Liver (tissue), 9 donors: ENCODE results near the gene ABRACL. TPM values are rescaled to one million over a fixed set of nuclear protein-coding genes. Genes with fewer than 3 reads are reported as not detected.

Experiments used
- DNase-seq: peaks from one replicate; pipeline ENCODE4 v3.0.0-alpha.2; 2017; ENCODE audit warnings: low spot score
- H3K27ac ChIP-seq, 2 donors: one replicate each; pipeline ENCODE4 v1.7.0; 2013; ENCODE audit warnings: inconsistent platforms in 2 of 2, low read length in 2 of 2, control low read depth in 1 of 2, low read depth in 1 of 2, mild to moderate bottlenecking in 1 of 2
- H3K27me3 ChIP-seq, 4 donors: one replicate each; pipeline versions ENCODE4 v1.6.1 to v1.7.0; 2013; ENCODE audit warnings: low read length in 3 of 4, inconsistent platforms in 1 of 4, mild to moderate bottlenecking in 1 of 4, moderate library complexity in 1 of 4; ENCODE audit not compliant: control insufficient read depth in 4 of 4, insufficient read depth in 4 of 4
- H3K36me3 ChIP-seq, 4 donors: one replicate each; pipeline versions ENCODE4 v1.6.1 to v1.7.0; 2013; ENCODE audit warnings: low read length in 3 of 4, mild to moderate bottlenecking in 3 of 4, low read depth in 1 of 4, moderate library complexity in 1 of 4; ENCODE audit not compliant: control insufficient read depth in 4 of 4, insufficient read depth in 3 of 4
- H3K4me1 ChIP-seq, 4 donors: one replicate each; pipeline versions ENCODE4 v1.6.1 to v1.7.0; 2013; ENCODE audit warnings: low read length in 3 of 4, mild to moderate bottlenecking in 3 of 4, moderate library complexity in 1 of 4; ENCODE audit not compliant: control insufficient read depth in 4 of 4, insufficient read depth in 4 of 4
- H3K4me3 ChIP-seq, 3 donors: one replicate each; pipeline versions ENCODE4 v1.6.1 to v1.7.0; 2013; ENCODE audit warnings: low read length in 3 of 3, control low read depth in 1 of 3, low read depth in 1 of 3, mild to moderate bottlenecking in 1 of 3
- H3K9ac ChIP-seq, 2 donors: one replicate each; pipeline ENCODE4 v1.7.0; 2013; ENCODE audit warnings: low read length in 2 of 2, mild to moderate bottlenecking in 2 of 2, moderate library complexity in 2 of 2, control low read depth in 1 of 2, low read depth in 1 of 2
- H3K9me3 ChIP-seq, 4 donors: one replicate each; pipeline versions ENCODE4 v1.6.1 to v1.7.0; 2013; ENCODE audit warnings: low read length in 3 of 4; ENCODE audit not compliant: control insufficient read depth in 4 of 4
- ATF3 ChIP-seq: IDR thresholded peaks from 2 replicates; pipeline ENCODE4 v1.6.1; 2016; ENCODE audit warnings: antibody characterized with exemption
- EGR1 ChIP-seq, 2 donors: IDR thresholded peaks; 2 replicates each; pipeline ENCODE4 v1.6.1; 2016 to 2018; ENCODE audit warnings: antibody characterized with exemption in 2 of 2, low read depth in 2 of 2
- FOXA1 ChIP-seq: IDR thresholded peaks from 2 replicates; pipeline ENCODE4 v1.6.1; 2016; ENCODE audit warnings: antibody characterized with exemption
- FOXA2 ChIP-seq: IDR thresholded peaks from 2 replicates; pipeline ENCODE4 v1.6.1; 2016; ENCODE audit warnings: antibody characterized with exemption
- GABPA ChIP-seq, 2 donors: IDR thresholded peaks in 1 of 2; conservative IDR thresholded peaks in 1 of 2; 2 replicates each; pipeline ENCODE4 v1.6.1; 2016; ENCODE audit warnings: antibody characterized with exemption in 2 of 2, mild to moderate bottlenecking in 1 of 2, moderate library complexity in 1 of 2
- HNF4A ChIP-seq, 2 donors: conservative IDR thresholded peaks; 2 replicates each; pipeline ENCODE4 v1.6.1; 2016; ENCODE audit warnings: antibody characterized with exemption in 2 of 2, mild to moderate bottlenecking in 2 of 2
- HNF4G ChIP-seq: IDR thresholded peaks from 2 replicates; pipeline ENCODE4 v1.6.1; 2016; ENCODE audit warnings: antibody characterized with exemption
- JUND ChIP-seq, 2 donors: IDR thresholded peaks; 2 replicates each; pipeline ENCODE4 v1.6.1; 2016; ENCODE audit warnings: antibody characterized with exemption in 2 of 2
- MAX ChIP-seq: IDR thresholded peaks from 2 replicates; pipeline ENCODE4 v1.6.1; 2016; ENCODE audit warnings: antibody characterized with exemption
- NR2F2 ChIP-seq: IDR thresholded peaks from 2 replicates; pipeline ENCODE4 v1.6.1; 2016; ENCODE audit warnings: antibody characterized with exemption
- RAD21 ChIP-seq, 2 donors: IDR thresholded peaks; 2 replicates each; pipeline ENCODE4 v1.6.1; 2016; ENCODE audit warnings: antibody characterized with exemption in 2 of 2, mild to moderate bottlenecking in 2 of 2
- RXRA ChIP-seq, 2 donors: IDR thresholded peaks; 2 replicates each; pipeline ENCODE4 v1.6.1; 2017 to 2018; ENCODE audit warnings: antibody characterized with exemption in 2 of 2, mild to moderate bottlenecking in 1 of 2
- SP1 ChIP-seq: IDR thresholded peaks from 2 replicates; pipeline ENCODE4 v1.6.1; 2018; ENCODE audit warnings: antibody characterized with exemption, mild to moderate bottlenecking
- TAF1 ChIP-seq: conservative IDR thresholded peaks from 2 replicates; pipeline ENCODE4 v1.6.1; 2016; ENCODE audit warnings: antibody characterized with exemption, mild to moderate bottlenecking
- YY1 ChIP-seq: IDR thresholded peaks from 2 replicates; pipeline ENCODE4 v1.6.1; 2016; ENCODE audit warnings: antibody characterized with exemption, mild to moderate bottlenecking
- WGBS: extraction: QIAGEN DNeasy Blood & Tissue Kit; methylation state at CpG from one replicate; pipeline ENCODE4 v1.1.7; 2013; 5-methylcytosine and 5-hydroxymethylcytosine counted together
- polyA plus RNA-seq, 2 donors: library from polyadenylated mRNA; stranded (reverse) in 1 of 2; unstranded in 1 of 2; fragments of 200-250 nt in 1 of 2; fragments of >200 nt in 1 of 2; fragmentation: Nextera tagmentation in 1 of 2; extraction: Ambion mirVana in 1 of 2; gene quantifications; one replicate each; pipeline versions ENCODE4 v1.2.1 to v1.2.3, GENCODE V29; 2013 to 2015
- total RNA-seq, 2 donors: library from RNA; depleted of rRNA; stranded (reverse); fragments of >200 nt; gene quantifications; one replicate each; pipeline ENCODE4 v1.2.3, GENCODE V29; 2014
- TF ChIP-seq, protein P1 (sequence below): IDR thresholded peaks from 2 replicates; pipeline ENCODE4 v1.6.1; 2016; ENCODE audit warnings: antibody characterized with exemption
- TF ChIP-seq, protein P2 (sequence below): fragments of 150-350 bp; IDR thresholded peaks from 2 replicates; pipeline ENCODE4 v1.5.1; 2017; ENCODE audit warnings: improper control_type of control experiment, low read depth, low read length; ENCODE audit not compliant: missing input control
- TF ChIP-seq, protein P3 (sequence below): IDR thresholded peaks from 2 replicates; pipeline ENCODE4 v1.6.1; 2016; ENCODE audit warnings: antibody characterized with exemption, mild to moderate bottlenecking
- donor health status: healthy.
- donor health status: healthy.
- donor health status: healthy.
- donor health status: healthy.
- donor health status: healthy.

Gene ABRACL
- total and polyA plus RNA-seq, 4 donors, result 14.2 to 66.3 (median 26.8) TPM

DNA sequence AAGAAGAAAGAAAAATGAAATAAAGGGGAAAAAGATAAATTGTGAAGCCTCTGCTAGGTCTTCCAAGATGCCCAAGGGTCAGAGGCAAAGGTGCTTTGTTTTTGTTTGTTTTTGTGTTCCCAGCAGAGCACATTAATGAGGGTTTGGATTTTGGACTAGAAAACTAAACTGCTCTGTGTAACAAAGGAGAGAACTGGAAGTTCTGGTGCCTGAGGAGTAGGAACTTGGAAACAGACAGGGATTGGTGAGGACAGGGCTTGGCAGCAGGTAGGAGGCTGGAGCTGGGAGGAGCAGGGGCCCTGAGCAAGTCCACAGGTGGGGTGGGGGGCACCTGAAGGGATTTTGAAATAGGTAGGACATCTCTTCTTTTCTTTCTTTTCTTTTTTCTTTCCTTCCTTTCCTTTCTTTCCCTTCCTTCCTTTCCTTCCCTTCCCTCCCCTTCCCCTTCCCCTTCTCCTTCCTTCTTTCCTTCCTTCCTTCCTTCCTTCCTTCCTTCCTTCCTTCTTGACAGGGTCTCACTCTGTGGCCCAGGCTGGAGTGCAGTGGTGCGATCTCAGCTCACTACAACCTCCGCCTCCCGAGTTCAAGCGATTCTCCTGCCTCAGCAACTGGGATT, 15.3 kb upstream of the ABRACL start:
- Histone ChIP-seq H3K27me3 (no peaks in the 10 kb centered on the region), H3K9ac (no peak overlapping the region), H3K4me1 (peaks cover 9 to 65% (median 53%) of the 10 kb centered on the region in 4 donors), H3K9me3 (no peaks in the 10 kb centered on the region), H3K36me3 (no peaks in the 10 kb centered on the region), H3K27ac (peak overlapping the region; percentile 63 to 67), H3K4me3 (peak overlapping the region in 2 of 3 donors; percentile 8 to 12)
- TF ChIP-seq RXRA (IDR thresholded peaks at IDR 0.05) (peak; percentile 66 to 86), HNF4A (conservative IDR thresholded peaks at IDR 0.05) (peak; percentile 86 to 94), RAD21 (IDR thresholded peaks at IDR 0.05) (peak; percentile 42 to 47), HNF4G (peak; percentile 61), YY1 (peak; percentile 66), NR2F2 (no peak), TAF1 (peak; percentile 31), FOXA2 (peak; percentile 76), SP1 (peak; percentile 86), EGR1 (IDR thresholded peaks at IDR 0.05; ENCODE audit: low read depth in 2 of 2) (peak in 1 of 2 donors; percentile 64), MAX (peak; percentile 82), FOXA1 (peak; percentile 37), ATF3 (no peak), JUND (IDR thresholded peaks at IDR 0.05) (peak; percentile 65 to 89), GABPA (IDR thresholded peaks at IDR 0.05 in 1 of 2, conservative IDR thresholded peaks at IDR 0.05 in 1 of 2) (peak in 1 of 2 donors; percentile 39)
- TF ChIP-seq, protein P1, sequence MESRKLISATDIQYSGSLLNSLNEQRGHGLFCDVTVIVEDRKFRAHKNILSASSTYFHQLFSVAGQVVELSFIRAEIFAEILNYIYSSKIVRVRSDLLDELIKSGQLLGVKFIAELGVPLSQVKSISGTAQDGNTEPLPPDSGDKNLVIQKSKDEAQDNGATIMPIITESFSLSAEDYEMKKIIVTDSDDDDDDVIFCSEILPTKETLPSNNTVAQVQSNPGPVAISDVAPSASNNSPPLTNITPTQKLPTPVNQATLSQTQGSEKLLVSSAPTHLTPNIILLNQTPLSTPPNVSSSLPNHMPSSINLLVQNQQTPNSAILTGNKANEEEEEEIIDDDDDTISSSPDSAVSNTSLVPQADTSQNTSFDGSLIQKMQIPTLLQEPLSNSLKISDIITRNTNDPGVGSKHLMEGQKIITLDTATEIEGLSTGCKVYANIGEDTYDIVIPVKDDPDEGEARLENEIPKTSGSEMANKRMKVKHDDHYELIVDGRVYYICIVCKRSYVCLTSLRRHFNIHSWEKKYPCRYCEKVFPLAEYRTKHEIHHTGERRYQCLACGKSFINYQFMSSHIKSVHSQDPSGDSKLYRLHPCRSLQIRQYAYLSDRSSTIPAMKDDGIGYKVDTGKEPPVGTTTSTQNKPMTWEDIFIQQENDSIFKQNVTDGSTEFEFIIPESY, result peak; percentile 62
- TF ChIP-seq, protein P2, sequence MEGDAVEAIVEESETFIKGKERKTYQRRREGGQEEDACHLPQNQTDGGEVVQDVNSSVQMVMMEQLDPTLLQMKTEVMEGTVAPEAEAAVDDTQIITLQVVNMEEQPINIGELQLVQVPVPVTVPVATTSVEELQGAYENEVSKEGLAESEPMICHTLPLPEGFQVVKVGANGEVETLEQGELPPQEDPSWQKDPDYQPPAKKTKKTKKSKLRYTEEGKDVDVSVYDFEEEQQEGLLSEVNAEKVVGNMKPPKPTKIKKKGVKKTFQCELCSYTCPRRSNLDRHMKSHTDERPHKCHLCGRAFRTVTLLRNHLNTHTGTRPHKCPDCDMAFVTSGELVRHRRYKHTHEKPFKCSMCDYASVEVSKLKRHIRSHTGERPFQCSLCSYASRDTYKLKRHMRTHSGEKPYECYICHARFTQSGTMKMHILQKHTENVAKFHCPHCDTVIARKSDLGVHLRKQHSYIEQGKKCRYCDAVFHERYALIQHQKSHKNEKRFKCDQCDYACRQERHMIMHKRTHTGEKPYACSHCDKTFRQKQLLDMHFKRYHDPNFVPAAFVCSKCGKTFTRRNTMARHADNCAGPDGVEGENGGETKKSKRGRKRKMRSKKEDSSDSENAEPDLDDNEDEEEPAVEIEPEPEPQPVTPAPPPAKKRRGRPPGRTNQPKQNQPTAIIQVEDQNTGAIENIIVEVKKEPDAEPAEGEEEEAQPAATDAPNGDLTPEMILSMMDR, result no peak
- TF ChIP-seq, protein P3, sequence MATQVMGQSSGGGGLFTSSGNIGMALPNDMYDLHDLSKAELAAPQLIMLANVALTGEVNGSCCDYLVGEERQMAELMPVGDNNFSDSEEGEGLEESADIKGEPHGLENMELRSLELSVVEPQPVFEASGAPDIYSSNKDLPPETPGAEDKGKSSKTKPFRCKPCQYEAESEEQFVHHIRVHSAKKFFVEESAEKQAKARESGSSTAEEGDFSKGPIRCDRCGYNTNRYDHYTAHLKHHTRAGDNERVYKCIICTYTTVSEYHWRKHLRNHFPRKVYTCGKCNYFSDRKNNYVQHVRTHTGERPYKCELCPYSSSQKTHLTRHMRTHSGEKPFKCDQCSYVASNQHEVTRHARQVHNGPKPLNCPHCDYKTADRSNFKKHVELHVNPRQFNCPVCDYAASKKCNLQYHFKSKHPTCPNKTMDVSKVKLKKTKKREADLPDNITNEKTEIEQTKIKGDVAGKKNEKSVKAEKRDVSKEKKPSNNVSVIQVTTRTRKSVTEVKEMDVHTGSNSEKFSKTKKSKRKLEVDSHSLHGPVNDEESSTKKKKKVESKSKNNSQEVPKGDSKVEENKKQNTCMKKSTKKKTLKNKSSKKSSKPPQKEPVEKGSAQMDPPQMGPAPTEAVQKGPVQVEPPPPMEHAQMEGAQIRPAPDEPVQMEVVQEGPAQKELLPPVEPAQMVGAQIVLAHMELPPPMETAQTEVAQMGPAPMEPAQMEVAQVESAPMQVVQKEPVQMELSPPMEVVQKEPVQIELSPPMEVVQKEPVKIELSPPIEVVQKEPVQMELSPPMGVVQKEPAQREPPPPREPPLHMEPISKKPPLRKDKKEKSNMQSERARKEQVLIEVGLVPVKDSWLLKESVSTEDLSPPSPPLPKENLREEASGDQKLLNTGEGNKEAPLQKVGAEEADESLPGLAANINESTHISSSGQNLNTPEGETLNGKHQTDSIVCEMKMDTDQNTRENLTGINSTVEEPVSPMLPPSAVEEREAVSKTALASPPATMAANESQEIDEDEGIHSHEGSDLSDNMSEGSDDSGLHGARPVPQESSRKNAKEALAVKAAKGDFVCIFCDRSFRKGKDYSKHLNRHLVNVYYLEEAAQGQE, result peak; percentile 20
- no peak for DNase-seq
- 67% methylated on average over 4 of the region's 4 CpGs for WGBS
